Measurements from ENCODE around the gene ATG13.
A peak's percentile ranks its signal among the peaks of the same experiment; 100 is the strongest.
"Not testable (repeated sequence)": the region's sequence is repeated elsewhere in the genome, so short reads cannot be mapped to it uniquely, and the experiment has no call there.

The ATG13 gene

DNA sequence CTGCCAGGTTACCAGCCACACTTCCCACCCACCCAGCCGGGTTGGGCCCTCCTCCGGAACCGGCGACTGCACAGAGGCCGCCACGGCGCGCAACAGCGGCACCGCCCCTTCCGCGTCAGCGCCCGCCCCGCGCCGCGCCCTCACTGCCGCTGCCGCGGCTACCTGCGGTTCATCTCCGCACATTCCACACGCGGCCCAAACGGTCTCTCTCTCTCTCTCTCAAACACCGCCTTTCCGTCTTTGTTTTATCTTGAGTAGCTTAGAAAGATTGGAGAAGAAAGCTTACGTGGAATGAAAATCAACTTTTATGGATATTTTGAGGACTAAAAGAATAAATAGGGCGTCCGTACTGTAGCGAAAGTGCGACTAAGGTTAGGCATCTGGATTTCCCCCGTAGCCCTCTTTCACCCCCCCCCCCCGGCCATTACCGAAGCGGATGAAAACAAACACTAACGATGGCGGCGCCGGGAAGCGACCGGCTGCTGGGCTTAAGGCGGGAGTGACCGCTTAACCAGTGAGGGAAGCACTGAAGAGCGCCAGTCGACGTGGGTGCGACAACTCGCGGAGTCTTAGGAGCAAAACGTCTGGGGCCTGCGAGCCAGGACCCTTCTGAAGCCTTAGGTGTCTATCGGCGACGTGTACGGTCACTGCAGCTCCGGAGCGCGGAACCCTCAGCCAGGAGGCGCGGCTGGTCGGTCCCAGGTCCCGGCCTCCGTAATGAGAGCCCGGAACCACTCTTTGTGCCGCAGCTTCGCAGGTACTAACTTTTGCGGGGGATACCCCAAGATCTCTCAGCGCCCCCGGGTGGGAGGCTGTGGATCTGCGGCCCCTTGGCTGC is at the start of gene ATG13, which contains the start of gene HARBI1:
Gene ATG13, plus strand, starts transcription at position 420 of the 838 bp plus-strand sequence. CDS start 26,739 bp downstream, outside the sequence.
Gene HARBI1, minus strand, starts transcription at position 94 of the 838 bp plus-strand sequence. CDS start 990 bp downstream, outside the sequence.
- FAIRE-seq (peak; percentile 79), DNase-seq (ENCODE audit: extremely low spot score, insufficient read length, low read depth) (peak; percentile 87)

DNA sequence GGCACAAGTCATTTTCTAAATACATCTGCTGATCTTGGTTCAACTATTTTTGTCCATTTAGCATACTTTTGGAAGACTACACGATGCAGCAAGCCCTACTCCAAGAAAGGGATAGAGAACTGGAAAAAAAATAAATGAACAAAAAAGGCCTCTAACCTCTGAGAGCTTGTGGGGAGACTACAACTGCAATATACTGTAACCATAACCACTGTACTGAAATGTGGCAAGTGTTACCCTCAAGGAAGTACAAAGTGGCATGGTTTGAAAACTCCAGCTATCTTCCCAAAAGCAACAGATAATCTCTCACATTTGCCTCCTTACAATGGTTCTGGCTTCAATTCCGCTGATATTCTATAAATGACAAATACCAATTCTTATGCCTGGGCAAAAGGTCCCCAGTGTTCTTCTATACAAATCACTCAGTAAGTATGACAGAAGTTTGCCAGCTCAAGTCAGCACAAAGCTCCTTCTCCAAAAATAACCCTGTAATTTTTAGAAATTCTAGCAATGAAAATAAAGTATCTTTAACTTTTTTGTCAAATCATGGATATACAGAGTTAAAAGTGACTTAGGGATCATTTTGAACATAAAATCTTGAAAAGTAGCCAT is 46.5 kb upstream of the ATG13 start:
- FAIRE-seq (no peak), DNase-seq (ENCODE audit: extremely low spot score, insufficient read length, low read depth) (no peak)

DNA sequence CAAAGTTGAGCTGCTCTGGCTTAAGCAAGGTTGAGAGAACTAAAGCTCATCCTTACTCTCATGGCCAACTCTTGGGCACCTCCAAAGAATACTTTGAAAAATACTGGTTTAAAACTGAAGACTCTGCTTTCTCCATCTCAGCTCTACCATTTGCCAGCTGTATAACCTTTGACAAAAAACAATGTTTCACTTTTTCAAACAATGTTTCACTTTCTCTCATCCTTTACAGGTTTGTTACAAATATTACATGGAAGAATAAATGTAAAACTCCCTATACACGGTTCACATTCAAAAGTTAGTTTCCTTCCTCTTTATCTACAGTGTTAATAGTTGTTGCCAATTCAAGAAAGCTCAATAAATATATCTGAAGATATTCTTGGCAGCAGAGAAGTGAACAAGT is 42.7 kb upstream of the ATG13 start:
- no peak for FAIRE-seq
- DNase-seq (ENCODE audit: extremely low spot score, insufficient read length, low read depth): no peak

DNA sequence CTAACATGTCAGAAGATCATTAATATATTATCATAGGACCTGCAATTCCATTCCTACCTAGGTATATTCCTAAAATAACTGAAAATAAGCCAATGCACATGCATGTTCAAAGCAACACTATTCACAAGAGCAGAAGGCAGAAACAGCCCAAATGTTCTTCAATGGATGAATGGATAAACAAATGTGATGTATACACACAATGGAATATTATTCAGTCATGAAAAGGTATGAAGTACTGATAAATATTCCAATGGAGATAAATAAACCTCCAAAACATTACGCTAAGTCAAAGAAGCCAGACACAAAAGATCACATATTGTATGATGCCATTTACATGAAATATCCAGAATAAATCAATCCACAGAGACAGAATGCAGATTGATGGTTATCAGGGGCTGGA is 40.3 kb upstream of the ATG13 start:
- no peak for DNase-seq (ENCODE audit: extremely low spot score, insufficient read length, low read depth)
- FAIRE-seq: no peak

DNA sequence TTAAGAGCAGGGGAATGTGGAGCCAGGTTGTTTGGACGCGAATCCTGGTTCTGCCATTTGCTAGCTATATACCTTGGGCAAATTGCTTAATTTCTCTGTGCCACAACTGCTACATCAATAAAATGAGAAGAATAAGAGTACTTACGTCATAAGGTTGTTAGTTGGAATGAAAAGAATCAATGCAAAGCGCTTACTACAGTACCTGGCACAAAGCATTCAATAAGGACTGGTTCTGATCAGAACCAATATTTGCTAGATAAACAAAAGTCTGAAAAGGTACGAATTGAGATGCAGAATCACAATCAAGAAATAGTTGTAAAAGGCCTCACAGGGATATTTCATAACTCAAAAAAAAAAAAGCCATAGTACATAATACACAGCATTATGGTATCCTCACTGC is 34.8 kb upstream of the ATG13 start:
- no peak for FAIRE-seq
- DNase-seq (ENCODE audit: extremely low spot score, insufficient read length, low read depth): no peak

DNA sequence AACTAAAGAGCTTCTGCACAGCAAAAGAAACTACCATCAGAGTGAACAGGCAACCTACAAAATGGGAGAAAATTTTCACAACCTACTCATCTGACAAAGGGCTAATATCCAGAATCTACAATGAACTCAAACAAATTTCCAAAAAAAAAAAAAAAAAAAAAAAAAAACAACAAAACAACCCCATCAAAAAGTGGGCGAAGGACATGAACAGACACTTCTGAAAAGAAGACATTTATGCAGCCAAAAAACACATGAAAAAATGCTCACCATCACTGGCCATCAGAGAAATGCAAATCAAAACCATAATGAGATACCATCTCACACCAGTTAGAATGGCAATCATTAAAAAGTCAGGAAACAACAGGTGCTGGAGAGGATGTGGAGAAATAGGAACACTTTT is 33.8 kb upstream of the ATG13 start:
- not testable (repeated sequence) for DNase-seq (ENCODE audit: extremely low spot score, insufficient read length, low read depth); FAIRE-seq

DNA sequence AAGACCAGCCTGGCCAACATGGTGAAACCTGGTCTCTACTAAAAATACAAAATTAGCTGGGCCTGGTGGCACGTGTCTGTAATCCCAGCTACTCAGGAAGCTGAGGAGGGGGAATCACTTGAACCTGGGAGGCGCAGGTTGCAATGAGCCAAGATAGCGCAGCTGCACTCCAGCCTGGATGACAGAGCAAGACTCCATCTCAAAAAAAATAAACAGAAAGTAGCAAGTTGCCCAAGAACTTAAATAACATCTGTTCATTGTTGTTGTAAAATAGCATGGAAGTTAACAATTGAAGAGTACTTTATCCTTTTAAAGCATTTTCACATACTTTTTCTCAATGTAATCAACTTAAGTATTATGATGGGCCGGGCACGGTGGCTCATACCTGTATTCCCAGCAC is 29.2 kb upstream of the ATG13 start:
- FAIRE-seq (no peak), DNase-seq (ENCODE audit: extremely low spot score, insufficient read length, low read depth) (no peak)

DNA sequence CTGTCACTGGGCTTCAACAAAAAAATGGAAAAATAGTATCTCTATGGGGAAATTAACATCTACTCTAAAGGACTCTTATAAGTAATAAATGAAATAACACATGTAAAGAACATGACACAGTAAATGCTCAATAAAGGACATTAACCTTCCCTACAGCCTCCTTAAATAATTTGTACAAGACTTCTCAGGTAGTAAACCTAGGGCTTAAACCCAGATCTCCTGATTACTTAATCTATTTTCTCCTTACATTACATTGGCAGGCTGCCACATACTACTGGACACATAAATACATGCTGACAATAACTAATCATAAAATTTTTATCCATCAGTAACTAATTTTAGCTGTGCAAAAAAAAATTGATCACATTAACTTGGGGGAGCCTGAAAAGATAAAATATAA is 28.4 kb upstream of the ATG13 start:
- FAIRE-seq (no peak), DNase-seq (ENCODE audit: extremely low spot score, insufficient read length, low read depth) (no peak)

DNA sequence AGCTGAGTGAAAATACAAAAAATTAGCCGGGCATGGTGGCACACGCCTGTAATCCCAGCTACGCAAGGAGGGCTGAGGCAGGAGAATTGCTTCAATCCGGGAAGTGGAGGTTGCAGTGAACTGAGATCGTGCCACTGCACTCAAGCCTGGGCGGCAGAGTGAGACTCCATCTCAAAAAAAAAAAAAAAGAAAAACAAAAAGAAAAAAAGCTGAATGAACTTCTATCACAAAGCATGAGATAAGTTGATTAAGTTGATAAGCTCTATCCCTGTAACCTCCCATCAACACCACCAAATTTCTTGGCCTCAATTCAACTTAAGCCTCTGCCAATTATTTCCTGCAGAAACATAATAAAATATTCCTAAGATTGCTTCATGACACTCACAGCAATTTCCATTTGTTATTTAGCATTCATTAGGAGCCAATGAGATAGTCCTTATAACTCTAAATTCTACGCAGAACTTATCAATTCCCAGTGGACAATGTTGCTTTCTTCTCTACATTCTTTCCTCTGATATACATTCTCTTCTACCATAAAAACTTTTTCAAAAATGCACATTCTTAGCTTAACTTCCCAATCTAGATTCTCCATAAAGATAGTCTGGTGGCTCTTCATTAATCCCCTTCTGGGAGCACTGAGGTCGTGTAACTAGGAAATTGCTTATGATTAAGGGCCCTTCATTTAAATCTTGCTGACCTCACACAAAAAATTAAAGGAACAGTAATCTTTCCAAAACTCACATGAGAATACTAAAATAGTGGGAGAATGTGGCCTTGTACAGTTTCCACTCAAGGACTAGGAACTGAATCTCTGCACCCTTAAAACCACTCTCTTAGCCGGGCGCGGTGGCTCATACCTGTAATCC is 26.4 kb upstream of the ATG13 start:
- FAIRE-seq: no peak
- DNase-seq (ENCODE audit: extremely low spot score, insufficient read length, low read depth): no peak

DNA sequence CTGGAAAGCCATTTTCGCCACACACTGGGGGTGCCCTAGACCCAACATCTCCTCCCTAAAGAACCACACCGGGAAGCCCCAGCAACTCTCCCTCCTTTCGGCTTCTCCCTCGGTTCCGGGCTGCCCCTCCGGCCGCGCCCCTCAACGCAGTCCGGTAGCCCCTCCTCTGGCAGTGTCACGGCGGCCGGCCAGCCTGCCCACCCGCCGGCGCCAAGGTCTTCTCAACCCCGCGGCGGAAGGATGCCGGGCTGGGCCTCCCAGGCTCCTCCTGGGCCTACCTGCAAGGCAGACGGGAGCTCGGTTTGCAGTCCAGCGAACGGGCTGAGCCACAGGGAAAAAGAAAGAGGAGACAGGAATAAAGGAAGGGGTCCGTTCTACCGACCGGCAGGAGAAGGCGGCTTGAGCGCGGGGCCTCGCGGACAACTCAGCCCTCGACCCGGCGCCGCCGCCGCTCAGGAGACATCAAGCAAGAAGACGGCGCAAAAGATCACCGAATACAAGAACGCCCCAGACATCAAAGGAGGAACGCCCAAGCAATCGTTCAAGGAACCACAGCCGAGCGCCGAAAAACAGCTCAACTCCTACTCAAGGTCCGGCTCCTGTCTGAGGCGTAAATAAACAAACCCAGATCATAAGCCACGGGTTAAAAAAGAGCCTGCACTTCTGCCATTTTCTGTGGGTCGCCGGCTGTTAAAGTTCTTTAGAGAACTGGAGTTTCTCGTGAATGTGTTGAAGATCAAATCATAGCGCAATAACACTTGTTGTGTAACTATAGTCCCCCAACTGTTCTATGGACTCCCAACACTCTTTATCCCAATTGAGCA is 23.6 kb upstream of the ATG13 start, which contains the start of gene AMBRA1:
Gene AMBRA1, minus strand, starts transcription at position 474 of the 824 bp plus-strand sequence. CDS start 45,643 bp downstream, outside the sequence.
- DNase-seq (ENCODE audit: extremely low spot score, insufficient read length, low read depth) (peak; percentile 68), FAIRE-seq (peak; percentile 88)

DNA sequence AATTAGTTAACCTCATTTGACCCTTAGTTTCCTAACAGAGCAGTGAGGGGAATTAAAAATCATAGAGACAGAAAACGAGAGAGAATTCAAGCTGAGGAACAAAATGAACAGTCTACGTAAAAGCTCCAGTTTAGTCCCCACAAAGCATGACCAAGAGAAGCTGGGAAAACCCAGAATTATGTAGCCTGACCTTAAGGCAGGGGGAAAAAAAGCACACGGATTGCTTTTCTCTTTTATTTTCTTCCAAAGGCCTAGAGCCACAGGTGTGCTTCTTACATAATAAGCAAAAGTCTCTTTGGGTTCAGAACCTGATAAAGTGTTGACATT is 23.0 kb upstream of the ATG13 start:
- FAIRE-seq: no peak
- DNase-seq (ENCODE audit: extremely low spot score, insufficient read length, low read depth): no peak

DNA sequence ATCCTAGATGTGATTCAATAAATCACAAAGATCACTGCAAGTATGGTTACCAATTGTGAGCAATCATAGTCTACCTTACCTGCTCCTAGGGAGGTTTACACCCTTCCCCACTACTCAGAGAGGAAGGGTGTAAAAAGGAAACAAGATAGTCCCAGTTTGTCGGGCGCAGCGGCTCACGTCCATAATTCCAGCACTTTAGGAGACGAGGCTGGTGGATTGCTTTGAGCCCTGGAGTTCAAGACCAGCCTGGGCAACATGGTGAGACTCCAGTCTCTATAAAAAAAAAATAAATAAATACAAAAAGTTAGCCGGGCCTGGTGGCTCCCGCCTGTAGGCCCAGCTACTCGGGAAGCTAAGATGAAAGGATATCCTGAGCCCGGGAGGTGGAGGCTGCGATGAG is 22.6 kb upstream of the ATG13 start:
- FAIRE-seq (no peak), DNase-seq (ENCODE audit: extremely low spot score, insufficient read length, low read depth) (no peak)

DNA sequence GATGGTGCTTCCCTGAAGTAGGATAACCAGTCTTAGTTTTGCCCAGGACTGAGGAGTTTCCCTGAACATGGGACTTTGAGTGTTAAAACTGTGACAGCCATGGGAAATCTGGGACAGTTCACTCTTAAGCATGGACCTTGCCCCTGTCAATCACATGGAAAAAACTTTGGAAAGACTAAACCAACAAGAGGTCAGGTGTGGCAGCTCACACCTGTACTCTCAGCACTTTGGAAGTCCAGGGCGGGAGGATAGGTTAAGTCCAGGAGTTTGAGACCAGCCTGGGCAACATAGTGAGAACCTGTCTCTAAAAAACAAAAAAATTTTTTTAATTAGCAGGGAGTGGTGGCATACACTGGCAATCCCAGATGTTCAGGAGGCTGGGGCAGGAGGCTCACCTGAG is 20.2 kb upstream of the ATG13 start:
- DNase-seq (ENCODE audit: extremely low spot score, insufficient read length, low read depth): no peak
- no peak for FAIRE-seq

DNA sequence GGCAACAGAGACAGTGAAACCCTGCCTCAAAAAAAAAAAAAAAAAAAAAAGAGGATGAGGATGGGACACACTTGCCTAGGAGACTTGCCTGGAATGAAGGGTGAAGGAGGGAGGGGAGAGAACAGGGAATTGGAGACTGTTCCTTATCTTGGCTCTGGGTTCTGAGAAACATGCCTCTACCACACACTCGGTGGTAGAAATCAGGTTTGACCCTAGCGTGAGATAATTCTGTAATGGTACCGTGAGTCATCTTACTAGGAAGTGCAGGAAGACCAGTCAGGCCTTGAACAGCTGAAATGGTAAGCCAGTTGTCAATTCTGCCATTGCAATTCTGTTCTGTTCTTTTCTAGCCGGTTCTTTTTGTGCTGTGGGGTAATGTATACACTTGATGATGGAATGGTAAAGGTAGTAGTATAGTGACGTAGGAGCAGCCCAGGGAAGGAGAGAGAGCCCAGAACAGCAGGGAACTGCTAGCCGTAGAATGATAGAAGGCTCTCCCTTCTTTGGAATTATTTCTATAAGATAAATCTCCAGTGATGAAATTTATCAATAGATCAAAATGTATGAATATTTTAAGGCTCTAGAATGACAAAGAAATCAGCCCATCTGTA is 19.6 kb upstream of the ATG13 start:
- FAIRE-seq: no peak

DNA sequence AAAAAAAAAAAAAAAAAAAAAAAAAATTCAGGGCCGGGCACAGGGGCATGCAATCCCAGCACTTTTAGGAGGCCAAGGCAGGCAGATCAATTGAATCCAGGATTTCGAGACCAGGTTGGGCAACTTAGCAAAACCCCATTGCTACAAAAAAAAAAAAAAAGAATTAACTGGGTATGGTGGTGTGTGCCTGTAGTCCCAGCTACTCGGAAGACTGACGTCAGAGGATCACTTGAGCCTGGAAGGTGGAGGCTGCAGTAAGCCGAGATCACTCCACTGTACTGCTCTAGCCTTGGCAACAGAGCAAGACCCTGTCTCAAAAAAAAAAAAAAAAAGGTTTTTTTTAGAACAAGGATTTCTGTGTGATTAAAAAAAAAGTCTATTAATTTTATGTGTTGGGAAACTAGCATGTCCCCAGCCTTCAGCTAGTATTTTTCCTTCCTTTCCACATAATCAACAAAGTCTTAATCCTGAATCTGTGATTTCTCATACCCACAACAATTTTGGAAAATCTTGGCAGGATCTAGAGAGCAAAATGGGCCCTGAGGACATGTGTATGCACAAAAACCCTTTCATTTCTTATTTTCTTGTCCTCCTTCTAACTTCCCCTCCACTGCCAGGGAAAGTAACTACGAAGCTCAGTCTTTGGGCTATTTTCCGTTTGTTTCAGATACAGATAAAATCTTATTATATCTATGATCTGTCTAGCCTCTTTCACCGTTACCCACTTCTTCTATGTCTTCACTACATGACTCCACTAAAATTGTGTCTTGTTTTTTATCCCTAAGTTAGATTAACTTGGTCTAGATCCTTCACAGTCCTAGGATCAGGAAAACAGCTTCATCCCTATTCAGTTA is 17.8 kb upstream of the ATG13 start:
- no peak for FAIRE-seq

More for the DNA sequence above, 19.6 kb upstream of the ATG13 start:
- no peak for DNase-seq (ENCODE audit: extremely low spot score, insufficient read length, low read depth)

DNA sequence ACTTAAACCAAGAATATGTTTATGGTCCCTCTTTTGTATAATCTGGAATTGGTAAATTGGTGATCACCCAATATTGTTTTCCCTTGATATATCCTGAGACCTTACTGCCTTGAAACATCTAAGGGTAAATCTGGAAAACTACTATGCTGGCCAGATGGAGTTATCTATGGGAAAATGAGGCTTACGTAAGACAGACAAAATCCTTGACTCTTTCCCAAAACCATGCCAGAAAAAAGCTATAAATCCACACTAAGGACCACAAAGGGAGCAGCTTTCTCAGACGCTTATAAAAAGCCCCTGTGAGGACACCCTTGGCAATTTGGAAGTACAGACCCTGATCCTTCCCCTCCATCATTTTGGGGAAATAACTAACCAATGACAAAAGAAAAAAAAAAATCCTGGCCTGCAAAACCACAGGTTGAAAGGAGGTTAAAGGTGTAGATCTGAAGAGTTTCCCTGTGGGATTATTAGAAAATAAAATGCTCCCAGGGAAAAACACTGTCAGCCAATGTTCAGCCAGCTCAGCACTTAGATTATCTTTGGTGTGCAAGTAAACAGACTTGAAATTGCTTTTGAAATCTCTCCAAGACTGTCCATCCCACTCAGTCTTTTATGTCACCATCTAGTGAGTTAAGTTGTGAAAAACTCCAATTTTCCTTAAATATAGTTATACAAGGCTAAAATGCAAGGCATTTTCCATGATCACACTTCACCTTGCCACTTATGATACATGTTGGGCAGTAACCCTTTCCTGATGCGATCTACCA is 17.0 kb upstream of the ATG13 start:
- DNase-seq (ENCODE audit: extremely low spot score, insufficient read length, low read depth) (no peak), FAIRE-seq (no peak)

More for the DNA sequence above, 17.8 kb upstream of the ATG13 start:
- no peak for DNase-seq (ENCODE audit: extremely low spot score, insufficient read length, low read depth)

DNA sequence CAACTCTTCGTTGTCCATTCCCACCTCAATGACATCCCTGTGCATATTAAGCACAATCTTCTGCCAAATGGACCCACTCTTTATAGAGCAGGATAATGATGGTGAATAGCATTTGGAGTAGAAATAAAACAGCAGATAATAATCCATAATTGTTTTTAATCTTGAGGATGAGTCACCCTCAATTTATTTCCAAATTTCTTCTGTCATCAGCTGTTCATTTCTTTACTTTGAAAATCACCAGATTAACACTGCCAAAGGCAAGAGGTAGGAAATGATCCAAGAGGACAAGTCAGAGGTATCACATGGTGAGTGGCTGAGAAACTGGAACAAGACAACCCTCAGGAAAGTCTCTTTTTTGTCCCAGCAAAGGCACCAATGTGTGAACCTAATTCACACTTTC is 16.2 kb upstream of the ATG13 start:
- FAIRE-seq (no peak), DNase-seq (ENCODE audit: extremely low spot score, insufficient read length, low read depth) (no peak)

All from GM18507 (cell line).